22Rv1 (cell line): Measurements from ENCODE around the gene SLC7A7.

Experiments
- ZFX ChIP-seq: fragments of 450-650 bp; IDR thresholded peaks from 2 replicates; pipeline ENCODE4 v1.6.1; 2017; ENCODE audit warnings: antibody characterized with exemption, borderline replicate concordance
- TF ChIP-seq, protein P1 (sequence below): fragments of 450-650 bp; IDR thresholded peaks from 2 replicates; pipeline ENCODE4 v1.5.1; 2017; ENCODE audit warnings: mild to moderate bottlenecking

DNA sequence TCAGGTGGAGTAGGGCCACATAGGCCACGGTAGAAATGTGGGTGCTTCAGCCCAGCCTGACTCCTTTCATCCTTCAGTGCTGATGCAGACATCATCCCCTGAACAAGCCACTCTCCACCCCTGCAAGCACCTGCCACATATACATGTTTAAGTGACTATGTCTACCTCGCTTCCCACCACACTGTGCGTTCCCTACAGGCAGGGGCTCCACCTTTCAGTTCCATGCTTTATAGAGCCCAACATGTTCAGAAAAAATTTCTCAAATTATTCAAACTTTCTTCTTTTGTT is 11.6 kb downstream of the SLC7A7 start:
- TF ChIP-seq, protein P1, sequence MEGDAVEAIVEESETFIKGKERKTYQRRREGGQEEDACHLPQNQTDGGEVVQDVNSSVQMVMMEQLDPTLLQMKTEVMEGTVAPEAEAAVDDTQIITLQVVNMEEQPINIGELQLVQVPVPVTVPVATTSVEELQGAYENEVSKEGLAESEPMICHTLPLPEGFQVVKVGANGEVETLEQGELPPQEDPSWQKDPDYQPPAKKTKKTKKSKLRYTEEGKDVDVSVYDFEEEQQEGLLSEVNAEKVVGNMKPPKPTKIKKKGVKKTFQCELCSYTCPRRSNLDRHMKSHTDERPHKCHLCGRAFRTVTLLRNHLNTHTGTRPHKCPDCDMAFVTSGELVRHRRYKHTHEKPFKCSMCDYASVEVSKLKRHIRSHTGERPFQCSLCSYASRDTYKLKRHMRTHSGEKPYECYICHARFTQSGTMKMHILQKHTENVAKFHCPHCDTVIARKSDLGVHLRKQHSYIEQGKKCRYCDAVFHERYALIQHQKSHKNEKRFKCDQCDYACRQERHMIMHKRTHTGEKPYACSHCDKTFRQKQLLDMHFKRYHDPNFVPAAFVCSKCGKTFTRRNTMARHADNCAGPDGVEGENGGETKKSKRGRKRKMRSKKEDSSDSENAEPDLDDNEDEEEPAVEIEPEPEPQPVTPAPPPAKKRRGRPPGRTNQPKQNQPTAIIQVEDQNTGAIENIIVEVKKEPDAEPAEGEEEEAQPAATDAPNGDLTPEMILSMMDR = no peak
- no peak for TF ChIP-seq ZFX
